HG02678 (cell line): ENCODE measurements around the gene PGLYRP2.

Experiments used
- ATAC-seq: cut with Tn5 transposase; IDR thresholded peaks from one replicate; pipeline ENCODE4 v1.9.1; 2021; ENCODE audit warnings: mild to moderate bottlenecking, moderate library complexity; ENCODE audit not compliant: unreplicated experiment

The PGLYRP2 gene

DNA sequence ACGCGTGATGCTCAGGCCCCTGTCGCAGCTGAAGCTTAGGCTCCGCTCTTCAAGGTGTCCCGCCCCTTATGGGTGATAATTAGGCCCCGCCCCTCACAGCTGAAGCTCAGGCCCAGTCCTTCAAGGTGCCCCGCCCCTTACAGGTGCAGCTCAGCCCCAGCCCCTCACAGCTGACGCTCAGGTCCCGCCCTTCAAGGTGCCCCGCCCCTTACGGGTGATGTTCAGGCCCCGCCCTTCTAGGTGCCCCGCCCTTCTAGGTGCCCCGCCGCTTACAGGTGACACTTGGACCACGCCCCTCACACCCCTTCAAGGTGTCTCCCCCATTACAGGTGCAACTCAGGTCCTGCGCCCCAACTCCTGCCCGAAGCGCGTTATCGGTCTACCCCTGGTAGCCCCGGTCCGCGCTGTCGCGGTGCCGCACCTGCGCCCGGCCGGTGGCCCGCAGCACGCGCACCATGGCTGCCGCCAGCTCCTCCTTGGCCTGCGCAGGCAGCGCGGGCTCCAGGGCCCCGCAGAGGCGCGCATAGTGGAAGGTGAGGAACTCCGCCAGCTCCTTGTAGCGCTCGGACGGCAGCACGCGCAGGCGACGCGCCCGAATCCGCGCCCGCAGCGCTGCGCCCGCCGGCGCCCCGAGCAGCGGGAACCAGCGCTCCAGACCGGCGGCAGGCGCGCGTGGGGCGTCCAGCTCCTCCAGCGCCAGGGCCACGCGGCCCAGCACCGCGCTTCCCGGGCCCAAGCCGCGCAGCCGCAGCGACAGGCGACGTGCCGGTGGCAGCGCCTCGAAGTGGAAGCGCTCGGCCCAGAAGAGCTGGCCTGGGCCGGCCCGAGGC is 22.2 kb downstream of the PGLYRP2 start:
- no peak for ATAC-seq

- no peak for ATAC-seq
Measured at GRCh38 chr19:15456441-15456840, 22.9 kb downstream of the PGLYRP2 start.

DNA sequence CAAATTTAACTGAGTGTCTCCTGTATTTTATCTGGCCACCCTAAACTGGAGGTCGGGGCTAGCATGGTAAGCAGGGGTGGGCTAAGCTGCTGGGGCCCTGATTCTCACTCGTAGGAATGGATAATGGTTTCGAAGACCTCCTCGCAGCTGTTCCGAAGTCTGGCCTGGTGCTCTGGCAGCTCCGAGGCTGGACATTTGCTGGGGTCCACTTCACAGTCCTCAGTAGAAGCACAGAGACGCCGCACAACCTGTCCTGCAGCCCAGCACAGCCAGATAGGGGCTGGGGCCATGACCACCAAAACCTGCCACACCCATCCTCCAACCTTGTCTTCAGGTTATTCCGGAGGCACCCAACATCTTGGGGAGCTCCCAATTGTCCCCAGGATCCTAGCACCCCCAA is 23.3 kb downstream of the PGLYRP2 start:
- ATAC-seq, result no peak

- ATAC-seq, result no peak
Measured at GRCh38 chr19:15453906-15454860, 25.1 kb downstream of the PGLYRP2 start.

- ATAC-seq, result no peak
Measured at GRCh38 chr19:15453091-15453578, 26.2 kb downstream of the PGLYRP2 start.

DNA sequence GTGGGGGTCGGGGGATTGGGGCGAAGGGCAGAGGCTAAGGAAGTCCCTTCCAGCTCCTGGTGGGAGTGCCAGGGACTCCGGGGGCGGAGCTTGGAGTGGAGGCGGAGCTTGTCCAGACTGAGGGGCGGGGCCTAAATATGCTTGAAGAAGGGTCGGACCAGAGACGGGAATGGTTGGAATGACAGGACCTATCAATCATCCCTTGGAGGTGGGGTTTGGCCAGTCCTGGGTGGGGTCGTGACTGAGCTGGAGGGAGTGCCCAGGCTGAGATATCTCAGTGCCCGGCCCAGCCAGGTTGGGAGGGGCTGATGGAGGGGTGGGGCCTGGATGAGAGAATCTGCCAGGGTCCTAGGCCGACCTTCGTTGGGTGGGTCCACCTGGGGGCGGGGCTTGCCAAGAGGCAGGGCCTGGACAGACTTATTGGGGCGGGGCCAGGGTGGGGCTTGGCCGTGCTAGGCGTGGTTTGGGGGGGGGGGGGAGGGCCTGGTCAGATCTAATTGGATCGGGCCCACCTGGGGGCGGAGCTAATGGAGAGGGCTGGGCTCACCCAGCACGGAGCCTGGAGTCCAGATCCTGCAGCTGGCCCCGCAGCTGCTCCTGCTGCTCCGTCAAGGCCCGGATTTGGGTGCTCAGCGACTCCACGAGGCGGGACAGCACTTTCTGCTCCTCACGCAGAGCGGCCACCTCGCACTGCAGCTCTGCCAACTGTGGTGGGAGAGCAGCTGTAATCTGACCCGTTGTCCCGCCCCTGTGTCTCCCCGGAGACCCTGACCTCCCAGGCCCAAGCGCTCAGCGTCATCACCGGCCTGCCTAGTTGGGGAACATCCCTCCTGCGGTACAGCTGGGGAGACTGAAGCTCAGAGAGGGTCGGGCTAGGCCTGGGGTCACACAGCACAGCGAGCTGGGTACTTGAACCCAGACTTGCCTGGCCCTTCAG is 26.9 kb downstream of the PGLYRP2 start:
- no peak for ATAC-seq

DNA sequence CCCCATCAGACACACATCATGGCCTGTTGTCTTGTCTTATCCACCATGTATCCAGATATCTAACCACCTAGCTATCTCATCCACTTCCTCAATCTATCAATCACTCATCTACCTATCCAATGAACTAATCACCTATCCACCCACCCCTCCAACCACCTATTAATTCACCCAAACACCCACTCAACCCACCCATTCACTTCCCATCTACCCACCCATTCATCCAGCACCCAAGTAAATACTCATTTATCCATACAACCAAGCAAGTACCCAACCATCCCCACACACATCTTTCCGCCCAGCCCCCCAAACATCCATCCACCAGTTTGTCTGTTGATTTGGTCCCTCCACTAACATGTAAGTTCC is 28.8 kb downstream of the PGLYRP2 start:
- no peak for ATAC-seq

GRCh38 chr19:15449620-15450527 is 29.4 kb downstream of the PGLYRP2 start, which contains the start of gene WIZ:
Gene WIZ, minus strand, starts transcription at chr19:15449956. Its CDS starts 1,649 bp downstream, at chr19:15448307.
- ATAC-seq, result peak; percentile 51

- ATAC-seq, result peak; percentile 8
Measured at GRCh38 chr19:15448778-15449619, 30.3 kb downstream of the PGLYRP2 start.

- no peak for ATAC-seq
Measured at GRCh38 chr19:15448044-15448777, 31.1 kb downstream of the PGLYRP2 start.

GRCh38 chr19:15447057-15447456 is 32.2 kb downstream of the PGLYRP2 start:
- no peak for ATAC-seq

DNA sequence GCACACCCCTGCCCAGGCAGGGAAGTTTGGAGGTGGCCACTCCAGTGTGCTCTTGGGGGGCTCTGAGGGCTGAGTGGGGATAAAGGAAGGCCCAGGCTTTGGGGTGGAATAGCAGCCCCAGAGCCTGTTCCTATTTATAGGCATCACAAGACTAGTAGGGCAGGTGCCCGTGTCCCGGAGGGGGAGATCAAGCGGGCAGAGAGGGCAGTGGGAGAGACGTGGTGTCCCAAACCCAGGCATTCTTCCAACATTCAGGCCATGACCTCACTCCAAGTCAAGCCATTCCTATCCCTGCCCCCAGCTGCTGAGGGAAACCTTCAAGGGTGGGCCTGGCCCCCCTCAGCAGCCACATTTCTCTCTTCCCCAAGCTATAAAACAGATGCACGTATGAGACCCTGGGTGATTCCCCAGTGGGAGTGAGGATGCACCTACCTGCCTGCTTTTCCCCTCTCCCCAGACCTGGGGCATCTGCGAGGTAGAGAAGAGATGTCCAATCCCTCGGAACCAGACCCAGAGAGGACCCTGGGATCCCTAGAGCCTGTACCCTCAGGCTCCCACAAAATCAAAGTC is 33.4 kb downstream of the PGLYRP2 start:
- ATAC-seq, result no peak

DNA sequence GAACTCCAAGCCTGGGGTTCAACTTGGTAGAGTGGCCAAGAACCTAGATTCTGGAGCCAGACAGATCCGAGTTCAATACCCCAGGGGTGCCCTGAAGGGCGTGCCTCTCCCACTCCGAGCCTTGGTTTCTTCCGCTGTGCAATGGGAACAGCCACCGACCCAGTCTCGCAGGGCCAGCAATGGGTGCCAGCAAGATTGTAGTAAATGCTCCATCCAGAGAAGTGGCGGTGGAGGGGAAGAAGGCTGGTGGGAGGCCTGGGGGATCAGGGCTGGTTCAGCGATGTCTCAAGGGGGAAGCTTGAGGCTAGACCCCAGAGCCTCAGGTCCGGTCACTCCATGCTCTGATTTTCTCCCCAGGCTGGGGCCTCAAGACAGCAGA is 34.1 kb downstream of the PGLYRP2 start:
- no peak for ATAC-seq

GRCh38 chr19:15444505-15445226 is 34.6 kb downstream of the PGLYRP2 start:
- no peak for ATAC-seq

GRCh38 chr19:15443838-15444237 is 35.5 kb downstream of the PGLYRP2 start:
- ATAC-seq, result no peak

DNA sequence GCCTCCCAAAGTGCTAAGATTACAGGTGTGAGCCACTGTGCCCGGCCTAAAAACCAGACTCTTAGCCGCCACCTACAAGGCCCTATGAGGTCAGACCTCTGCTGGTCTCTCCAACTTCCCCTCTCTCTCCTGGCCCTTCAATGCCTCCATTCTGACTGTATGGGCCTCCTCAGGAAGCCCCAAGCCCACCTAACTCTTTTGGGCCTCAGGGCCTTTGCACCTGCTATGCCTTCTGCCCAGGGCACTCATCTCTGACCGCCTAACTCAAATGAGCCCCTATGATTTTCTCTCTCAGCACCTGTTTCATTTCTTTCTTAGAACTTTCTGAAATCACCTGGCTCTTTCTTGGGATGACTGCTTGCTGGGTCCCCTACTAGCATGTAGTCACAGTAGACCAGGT is 36.0 kb downstream of the PGLYRP2 start:
- ATAC-seq, result no peak
